C4-2B (cell line): ENCODE results near the gene ATP11A.

Experiments used
- ZFX ChIP-seq: fragments of 450-650 bp; IDR thresholded peaks from 2 replicates; pipeline ENCODE4 v1.6.1; 2017
- TF ChIP-seq, protein P1 (sequence below): fragments of 450-650 bp; conservative IDR thresholded peaks from 2 replicates; pipeline ENCODE4 v1.5.1; 2017; ENCODE audit warnings: mild to moderate bottlenecking

- TF ChIP-seq, protein P1, sequence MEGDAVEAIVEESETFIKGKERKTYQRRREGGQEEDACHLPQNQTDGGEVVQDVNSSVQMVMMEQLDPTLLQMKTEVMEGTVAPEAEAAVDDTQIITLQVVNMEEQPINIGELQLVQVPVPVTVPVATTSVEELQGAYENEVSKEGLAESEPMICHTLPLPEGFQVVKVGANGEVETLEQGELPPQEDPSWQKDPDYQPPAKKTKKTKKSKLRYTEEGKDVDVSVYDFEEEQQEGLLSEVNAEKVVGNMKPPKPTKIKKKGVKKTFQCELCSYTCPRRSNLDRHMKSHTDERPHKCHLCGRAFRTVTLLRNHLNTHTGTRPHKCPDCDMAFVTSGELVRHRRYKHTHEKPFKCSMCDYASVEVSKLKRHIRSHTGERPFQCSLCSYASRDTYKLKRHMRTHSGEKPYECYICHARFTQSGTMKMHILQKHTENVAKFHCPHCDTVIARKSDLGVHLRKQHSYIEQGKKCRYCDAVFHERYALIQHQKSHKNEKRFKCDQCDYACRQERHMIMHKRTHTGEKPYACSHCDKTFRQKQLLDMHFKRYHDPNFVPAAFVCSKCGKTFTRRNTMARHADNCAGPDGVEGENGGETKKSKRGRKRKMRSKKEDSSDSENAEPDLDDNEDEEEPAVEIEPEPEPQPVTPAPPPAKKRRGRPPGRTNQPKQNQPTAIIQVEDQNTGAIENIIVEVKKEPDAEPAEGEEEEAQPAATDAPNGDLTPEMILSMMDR = no peak
- TF ChIP-seq ZFX = no peak
These were observed 59.3 kb downstream of the ATP11A start for GRCh38 chr13:112748947-112749735.
